DND-41 (cell line): ENCODE data around the gene MRPL21.
"Not testable (repeated sequence)": the region's sequence is repeated elsewhere in the genome, so short reads cannot be mapped to it uniquely, and the experiment has no call there.

Source experiments
- ATAC-seq: fragments of 200-7000 bp; cut with Tn5 transposase; 3 replicates; pipeline ENCODE4 v1.9.1; 2021; ENCODE audit warnings: low read depth; ENCODE audit not compliant: insufficient read depth
- DNase-seq: peaks from one replicate; pipeline ENCODE4 v3.0.0-alpha.2; 2020
- H2AFZ ChIP-seq: 2 replicates; pipeline ENCODE4 v1.6.0; 2012; ENCODE audit warnings: low read depth, low read length
- H3K27ac ChIP-seq: 2 replicates; pipeline ENCODE4 v1.5.1; 2012; ENCODE audit warnings: low read length, inconsistent platforms
- H3K27me3 ChIP-seq: fragments of 200-600 bp; sonication (generic); 2 replicates; pipeline ENCODE4 v1.6.0; 2012; ENCODE audit warnings: low read length, mild to moderate bottlenecking, inconsistent platforms; ENCODE audit not compliant: insufficient read depth, poor library complexity
- H3K36me3 ChIP-seq: 2 replicates; pipeline ENCODE4 v1.5.1; 2012; ENCODE audit warnings: low read length, inconsistent platforms; ENCODE audit not compliant: insufficient read depth
- H3K4me1 ChIP-seq: 2 replicates; pipeline ENCODE4 v1.5.1; 2012; ENCODE audit warnings: mild to moderate bottlenecking, low read length; ENCODE audit not compliant: insufficient read depth
- H3K4me2 ChIP-seq: 2 replicates; pipeline ENCODE4 v1.6.0; 2012; ENCODE audit warnings: mild to moderate bottlenecking, moderate library complexity, low read length, inconsistent platforms; ENCODE audit not compliant: insufficient read depth
- H3K4me3 ChIP-seq, 2 experiments: fragments of 200-600 bp in 1 of 2; shearing (Covaris generic) in 1 of 2; 2 replicates each; pipeline ENCODE4 v1.5.1; 2012 to 2016; ENCODE audit warnings: inconsistent platforms in 2 of 2, low read length in 2 of 2, mild to moderate bottlenecking in 2 of 2, low read depth in 1 of 2, moderate library complexity in 1 of 2
- H3K79me2 ChIP-seq: 2 replicates; pipeline ENCODE4 v1.6.0; 2012; ENCODE audit warnings: low read length, inconsistent platforms; ENCODE audit not compliant: insufficient read depth
- H3K9ac ChIP-seq: 2 replicates; pipeline ENCODE4 v1.6.0; 2012; ENCODE audit warnings: low read depth, mild to moderate bottlenecking, inconsistent platforms, low read length, moderate library complexity
- H3K9me3 ChIP-seq: 2 replicates; pipeline ENCODE4 v1.5.1; 2012; ENCODE audit warnings: low read length, moderate library complexity, mild to moderate bottlenecking, inconsistent platforms; ENCODE audit not compliant: insufficient read depth, severe bottlenecking
- H4K20me1 ChIP-seq: 2 replicates; pipeline ENCODE4 v1.6.0; 2012; ENCODE audit warnings: low read length; ENCODE audit not compliant: insufficient read depth
- CTCF ChIP-seq: IDR thresholded peaks from 2 replicates; pipeline ENCODE4 v1.5.1; 2012; ENCODE audit warnings: borderline replicate concordance, low read length, moderate library complexity, mild to moderate bottlenecking; ENCODE audit not compliant: poor library complexity, severe bottlenecking; ENCODE audit errors: extremely low read depth
- EZH2 ChIP-seq: IDR thresholded peaks from 3 replicates; pipeline ENCODE4 v1.6.1; 2012; ENCODE audit warnings: borderline replicate concordance, low read depth, mild to moderate bottlenecking, moderate library complexity, low read length, inconsistent platforms; ENCODE audit not compliant: severe bottlenecking

The MRPL21 gene

GRCh38 chr11:68859123-68859522 is 44.5 kb downstream of the MRPL21 start:
- Histone ChIP-seq H3K4me1 (no peaks in the 10 kb centered on the region), H3K9me3 (peaks cover 3% of the 10 kb centered on the region), H3K4me3 (no peak overlapping the region), H3K27me3 (no peaks in the 10 kb centered on the region), H3K36me3 (no peaks in the 10 kb centered on the region), H3K27ac (no peak overlapping the region), H3K79me2 (no peaks in the 10 kb centered on the region), H4K20me1 (no peaks in the 10 kb centered on the region), H3K9ac (no peak overlapping the region), H3K4me2 (no peak overlapping the region), H2AFZ (no peak overlapping the region)
- no peak for TF ChIP-seq EZH2
- no peak for TF ChIP-seq CTCF
- ATAC-seq (no peak), DNase-seq (no peak)

GRCh38 chr11:68857037-68857586 is 46.5 kb downstream of the MRPL21 start:
- Histone ChIP-seq H3K4me3 (no peak overlapping the region), H3K79me2 (no peaks in the 10 kb centered on the region), H3K9ac (no peak overlapping the region), H3K9me3 (no peaks in the 10 kb centered on the region), H4K20me1 (no peaks in the 10 kb centered on the region), H3K4me1 (no peaks in the 10 kb centered on the region), H3K4me2 (no peak overlapping the region), H3K27ac (no peak overlapping the region), H3K36me3 (no peaks in the 10 kb centered on the region), H2AFZ (no peak overlapping the region), H3K27me3 (no peaks in the 10 kb centered on the region)
- ATAC-seq, result no peak
- no peak for DNase-seq
- TF ChIP-seq EZH2, result no peak
- no peak for TF ChIP-seq CTCF

- not testable (repeated sequence) for H4K20me1 ChIP-seq
Observed at GRCh38 chr11:68856425-68857030, 47.1 kb downstream of the MRPL21 start.

GRCh38 chr11:68855205-68855981 is 48.2 kb downstream of the MRPL21 start:
- H4K20me1 ChIP-seq, result no peaks in the 10 kb centered on the region
- H3K4me1 ChIP-seq, result no peaks in the 10 kb centered on the region
- no peaks in the 10 kb centered on the region for H3K36me3 ChIP-seq
- no peak for ATAC-seq
- no peak overlapping the region for H3K4me3 ChIP-seq
- no peak for DNase-seq
- H3K27me3 ChIP-seq, result no peaks in the 10 kb centered on the region
- no peak overlapping the region for H3K9ac ChIP-seq
- H3K27ac ChIP-seq, result no peak overlapping the region
- no peak overlapping the region for H3K4me2 ChIP-seq
- no peaks in the 10 kb centered on the region for H3K9me3 ChIP-seq
- H3K79me2 ChIP-seq, result no peaks in the 10 kb centered on the region
- TF ChIP-seq CTCF (no peak), EZH2 (no peak)
- no peak overlapping the region for H2AFZ ChIP-seq

More at GRCh38 chr11:68856425-68857030, 47.1 kb downstream of the MRPL21 start:
- not testable (repeated sequence) for DNase-seq, H3K4me1 ChIP-seq, H3K9ac ChIP-seq, H3K9me3 ChIP-seq, H3K27me3 ChIP-seq, H3K4me2 ChIP-seq, H2AFZ ChIP-seq, H3K79me2 ChIP-seq, H3K4me3 ChIP-seq, ATAC-seq, H3K36me3 ChIP-seq, H3K27ac ChIP-seq
